IPS-18c (cell line): ENCODE measurements around the gene REV1.
"Not testable (repeated sequence)": the region's sequence is repeated elsewhere in the genome, so short reads cannot be mapped to it uniquely, and the experiment has no call there.

Source experiments
- H3K4me3 ChIP-seq: 2 replicates; pipeline ENCODE4 v1.7.0; 2013; ENCODE audit warnings: low read depth, mild to moderate bottlenecking, low read length, moderate library complexity; ENCODE audit not compliant: insufficient read depth
- H3K9me3 ChIP-seq: one replicate; pipeline ENCODE4 v1.6.1; 2013; ENCODE audit warnings: mild to moderate bottlenecking, low read length, moderate library complexity; ENCODE audit not compliant: control insufficient read depth, insufficient read depth

Gene REV1

DNA sequence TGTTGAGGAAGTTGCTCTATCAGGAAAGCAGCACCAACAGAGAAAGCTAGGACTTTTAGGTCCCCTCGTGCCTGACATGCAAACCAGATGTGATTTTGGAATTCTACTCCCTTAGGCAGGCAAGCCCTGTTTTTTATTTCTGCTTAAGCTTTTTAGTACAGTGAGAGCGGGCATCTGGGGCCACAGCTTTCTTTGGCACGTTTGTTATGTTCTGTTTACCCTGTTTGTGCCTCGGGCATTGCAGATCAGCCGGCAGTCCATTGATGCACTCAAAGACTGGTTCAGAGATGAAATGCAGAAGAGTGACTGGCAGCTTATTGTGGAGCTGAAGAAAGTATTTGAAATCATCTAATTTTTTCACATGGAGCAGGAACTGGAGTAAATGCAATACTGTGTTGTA lies 90.8 kb downstream of the REV1 start:
- H3K9me3 ChIP-seq, result no peaks in the 10 kb centered on the region

DNA sequence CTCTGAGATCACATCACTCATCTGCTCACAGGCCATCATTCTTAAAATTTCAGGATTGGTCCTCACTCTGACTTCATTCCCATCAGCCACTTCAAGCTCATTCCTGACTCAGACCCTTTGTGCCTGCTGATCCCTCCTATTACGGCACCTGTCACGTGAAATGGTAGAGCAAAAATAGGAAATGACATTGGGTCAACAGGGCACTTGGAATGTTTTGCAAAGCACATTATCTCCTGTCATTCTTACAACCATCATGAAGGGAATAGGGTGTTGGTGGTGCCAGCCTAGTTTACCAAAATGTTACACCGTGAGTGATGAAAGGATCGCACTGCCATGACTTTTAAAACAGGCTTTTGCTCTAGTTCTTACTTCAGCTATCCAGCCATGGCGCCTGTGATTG lies 91.5 kb downstream of the REV1 start:
- Histone ChIP-seq H3K9me3 (no peaks in the 10 kb centered on the region), H3K4me3 (no peak overlapping the region)

More for the DNA sequence above, 90.8 kb downstream of the REV1 start:
- no peak overlapping the region for H3K4me3 ChIP-seq

DNA sequence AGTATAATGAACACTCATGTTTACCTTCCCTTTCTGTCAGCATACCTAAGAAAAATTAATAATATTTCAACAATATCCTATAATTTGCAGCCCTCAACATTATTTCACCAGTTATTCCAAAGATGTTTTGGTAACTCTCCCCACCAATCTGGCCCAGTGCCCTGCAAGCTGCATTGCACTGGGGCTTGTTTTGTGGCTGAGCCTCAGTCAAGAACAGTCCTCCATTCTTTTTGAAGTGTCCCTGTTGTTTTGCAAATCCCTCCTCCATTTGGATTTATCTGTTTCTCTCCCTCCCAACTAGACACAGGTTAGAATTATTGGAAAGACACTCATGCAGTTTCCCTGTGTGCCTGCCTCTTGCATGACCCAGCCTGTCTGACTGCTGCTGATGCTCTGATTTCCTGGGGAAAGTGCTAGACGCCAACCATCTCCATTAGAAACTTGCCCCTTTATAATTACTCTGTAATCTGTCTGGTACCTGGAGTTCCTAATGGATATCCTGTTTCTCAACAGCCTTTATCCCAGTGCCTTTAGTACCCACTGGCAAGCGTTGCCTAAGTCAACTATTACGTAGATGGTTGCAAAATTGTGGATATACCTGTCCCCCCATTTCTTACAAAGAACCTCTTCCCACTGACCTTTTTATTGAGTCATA lies 92.4 kb downstream of the REV1 start:
- no peak overlapping the region for H3K4me3 ChIP-seq
- H3K9me3 ChIP-seq, result no peaks in the 10 kb centered on the region

DNA sequence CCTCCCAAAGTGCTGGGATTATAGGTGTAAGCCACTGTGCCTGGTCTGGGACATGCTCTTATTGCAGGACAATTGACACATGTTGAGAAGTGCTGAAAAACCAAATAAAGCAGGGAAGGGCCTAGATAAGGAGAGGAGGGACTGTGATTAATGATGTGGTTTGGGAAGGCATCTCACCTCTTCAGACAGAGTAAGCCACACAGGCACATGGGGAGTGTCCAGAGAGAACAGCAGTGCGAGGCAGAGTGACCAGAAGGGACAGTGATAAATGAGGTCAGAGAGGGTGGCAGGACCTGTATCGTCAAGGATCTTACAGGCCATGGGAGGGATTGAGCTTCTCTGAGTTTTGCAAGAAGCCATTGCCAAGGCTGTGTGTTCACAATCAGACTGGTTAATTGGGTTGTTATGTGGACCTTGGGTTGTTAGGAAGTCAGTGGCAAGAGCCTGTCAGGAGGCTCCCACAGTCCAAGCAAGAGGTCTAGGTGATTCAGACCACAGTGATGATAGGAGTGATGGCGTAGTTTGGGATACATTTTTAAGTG lies 94.2 kb downstream of the REV1 start:
- no peaks in the 10 kb centered on the region for H3K9me3 ChIP-seq
- no peak overlapping the region for H3K4me3 ChIP-seq

DNA sequence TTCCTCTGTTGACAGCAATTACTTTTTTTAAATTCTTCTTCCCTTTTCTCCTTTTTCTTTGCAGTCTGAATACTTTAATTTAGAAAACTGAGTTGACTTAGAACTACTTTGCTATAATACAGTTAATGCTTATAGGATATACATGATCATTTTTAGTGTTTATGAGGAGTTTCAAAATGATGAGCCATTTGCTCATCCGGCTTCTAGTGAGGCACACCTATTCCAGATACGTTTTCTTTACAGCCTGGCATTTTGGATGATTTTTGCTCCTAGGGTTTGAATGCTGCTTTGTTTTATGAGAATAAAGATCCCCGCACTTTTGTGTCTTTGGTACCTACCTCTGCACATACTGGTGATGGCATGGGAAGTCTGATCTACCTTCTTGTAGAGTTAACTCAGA lies 99.9 kb downstream of the REV1 start:
- Histone ChIP-seq H3K9me3 (no peaks in the 10 kb centered on the region), H3K4me3 (no peak overlapping the region)

DNA sequence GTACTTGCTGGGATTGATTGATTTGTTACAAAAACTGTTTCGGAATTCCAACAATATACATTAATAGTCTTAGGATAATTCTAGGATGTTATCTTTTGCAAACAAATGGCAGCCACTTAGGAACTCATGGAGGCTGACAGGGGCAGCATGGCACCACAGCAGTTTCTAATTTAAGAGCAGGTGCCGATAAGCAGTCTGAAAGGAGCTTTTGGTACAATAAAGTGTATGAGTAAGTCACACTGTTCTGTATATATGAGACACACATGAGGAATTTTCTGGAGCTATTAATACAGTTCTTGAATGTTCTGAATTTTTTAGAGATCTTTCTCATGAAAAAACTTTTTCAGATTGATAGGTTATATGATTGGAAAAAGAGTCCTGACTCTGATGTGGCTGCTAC lies 100.4 kb downstream of the REV1 start:
- H3K9me3 ChIP-seq, result no peaks in the 10 kb centered on the region
- H3K4me3 ChIP-seq, result no peak overlapping the region

DNA sequence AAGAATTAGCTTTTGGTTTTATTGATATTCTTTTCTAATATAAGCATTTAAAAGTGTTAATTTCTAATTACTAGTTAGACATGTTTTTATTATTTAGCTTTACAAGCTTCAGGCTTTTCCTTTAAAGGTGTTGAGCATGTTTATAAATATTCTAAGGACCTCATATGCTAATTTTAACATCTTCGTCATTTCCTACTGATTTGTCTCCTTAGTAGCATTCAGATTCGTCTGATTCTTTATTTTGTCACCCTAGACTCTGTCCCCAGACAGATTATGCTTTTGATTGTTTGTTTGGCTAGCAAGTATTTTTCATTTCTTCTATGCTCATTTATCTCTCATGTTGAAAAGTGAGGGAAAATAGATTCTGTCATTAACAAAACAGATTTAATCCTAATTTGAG lies 100.9 kb downstream of the REV1 start:
- no peaks in the 10 kb centered on the region for H3K9me3 ChIP-seq
- H3K4me3 ChIP-seq, result no peak overlapping the region

DNA sequence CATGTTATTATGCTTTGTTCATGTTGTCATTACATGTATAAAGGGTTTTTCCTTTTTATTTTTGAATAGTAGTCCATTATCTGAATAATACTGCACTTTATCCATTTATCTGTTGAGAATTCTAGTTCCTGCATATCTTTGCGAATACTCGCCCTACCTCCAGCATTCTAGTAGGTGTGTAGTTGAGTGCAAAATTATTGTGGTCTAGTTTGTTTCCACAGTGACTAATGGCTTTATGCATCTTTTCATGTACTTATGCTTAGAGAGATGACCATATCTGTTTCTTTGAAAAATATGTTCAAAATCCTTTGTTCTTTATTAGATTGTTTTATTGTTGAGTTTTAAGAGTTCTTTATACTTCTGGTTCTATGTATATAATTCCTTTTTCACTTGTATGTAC lies 103.8 kb downstream of the REV1 start:
- Histone ChIP-seq H3K9me3 (no peaks in the 10 kb centered on the region), H3K4me3 (no peak overlapping the region)

DNA sequence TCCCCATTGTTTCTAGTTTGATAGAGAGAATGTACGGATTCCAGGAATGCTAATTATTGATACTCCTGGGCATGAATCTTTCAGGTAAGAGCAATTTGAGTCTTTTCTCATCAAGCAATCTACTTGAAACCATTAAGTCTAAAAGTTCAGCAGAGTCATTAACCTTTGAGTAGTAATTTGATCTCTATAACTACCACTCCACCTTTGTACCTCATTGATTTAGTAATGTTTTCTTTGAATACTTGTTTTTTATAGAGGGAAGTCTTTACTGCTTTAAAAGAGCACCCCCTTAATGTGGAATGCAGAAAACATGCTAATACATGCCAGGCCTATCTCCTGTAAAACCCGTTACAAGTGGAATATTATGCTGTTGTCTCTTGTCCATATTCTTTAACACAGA lies 107.7 kb downstream of the REV1 start:
- Histone ChIP-seq H3K9me3 (no peaks in the 10 kb centered on the region), H3K4me3 (no peak overlapping the region)

DNA sequence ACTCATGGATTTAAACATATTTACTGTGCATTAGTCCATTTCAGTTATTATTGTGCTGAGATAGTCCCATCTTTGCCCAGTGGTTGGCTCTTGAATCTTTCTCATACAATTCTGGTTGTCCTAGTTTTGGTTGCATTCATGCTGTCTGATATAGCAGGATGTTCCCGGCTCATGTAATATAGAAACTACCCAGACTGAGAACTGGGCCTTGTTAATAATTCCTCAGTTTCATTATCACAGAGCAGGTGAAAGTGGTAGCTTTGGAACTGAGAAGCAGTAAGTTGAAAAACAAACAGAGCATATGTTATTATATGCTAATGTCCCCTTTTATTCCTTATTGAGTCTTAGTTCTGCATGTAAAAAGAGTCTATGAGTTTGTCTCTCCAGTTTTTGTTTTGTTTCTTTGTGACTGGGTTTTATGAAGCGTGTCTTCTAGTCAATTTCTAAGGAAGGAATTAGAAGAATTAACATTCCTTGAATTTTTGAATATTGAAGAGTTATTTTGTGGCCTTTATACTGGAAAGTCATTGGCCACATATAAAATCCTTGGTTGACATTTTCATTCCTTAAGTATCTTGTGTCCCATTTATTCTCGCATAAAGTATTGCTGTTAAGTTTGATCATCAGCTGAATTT lies 109.3 kb downstream of the REV1 start:
- Histone ChIP-seq H3K9me3 (no peaks in the 10 kb centered on the region), H3K4me3 (no peak overlapping the region)

DNA sequence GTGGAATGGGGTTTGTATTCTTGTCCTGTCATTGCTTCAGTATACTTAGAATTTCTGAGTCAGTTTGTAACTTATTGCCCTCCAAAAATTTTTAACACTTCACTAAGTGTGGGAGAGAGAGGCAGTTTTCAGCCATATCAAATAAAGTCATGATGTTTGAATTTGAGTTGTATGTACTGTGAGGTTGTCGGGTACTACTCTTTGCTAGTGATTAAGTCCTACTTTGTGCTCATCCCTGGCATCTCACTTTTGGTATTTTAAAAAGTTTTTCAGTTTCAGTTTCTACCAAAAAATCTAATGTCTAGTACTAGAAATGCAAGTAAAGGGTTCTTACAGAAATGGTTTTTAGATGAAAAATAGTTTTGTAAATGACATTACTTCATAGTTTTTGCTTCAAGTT lies 111.9 kb downstream of the REV1 start:
- no peaks in the 10 kb centered on the region for H3K9me3 ChIP-seq
- no peak overlapping the region for H3K4me3 ChIP-seq

DNA sequence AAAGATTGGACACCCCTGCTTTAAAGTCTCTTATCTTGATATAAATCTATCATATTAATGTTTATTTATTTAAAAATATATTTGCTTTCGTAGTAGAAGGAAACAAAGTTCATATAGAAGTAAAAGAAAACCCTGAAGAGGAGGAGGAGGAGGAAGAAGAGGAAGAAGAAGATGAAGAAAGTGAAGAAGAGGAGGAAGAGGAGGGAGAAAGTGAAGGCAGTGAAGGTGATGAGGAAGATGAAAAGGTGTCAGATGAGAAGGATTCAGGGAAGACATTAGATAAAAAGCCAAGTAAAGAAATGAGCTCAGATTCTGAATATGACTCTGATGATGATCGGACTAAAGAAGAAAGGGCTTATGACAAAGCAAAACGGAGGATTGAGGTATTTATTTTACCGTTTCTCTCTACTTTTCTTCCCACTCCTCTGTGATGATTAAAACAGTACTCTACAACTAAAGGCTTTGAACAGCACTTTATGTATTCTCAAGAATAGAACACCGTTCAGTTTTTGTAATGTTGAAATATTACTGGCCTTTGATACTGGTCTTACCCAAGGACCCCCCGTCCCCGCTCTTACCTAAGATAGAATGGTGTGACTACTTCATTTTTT lies 113.5 kb downstream of the REV1 start:
- no peak overlapping the region for H3K4me3 ChIP-seq
- H3K9me3 ChIP-seq, result no peaks in the 10 kb centered on the region

DNA sequence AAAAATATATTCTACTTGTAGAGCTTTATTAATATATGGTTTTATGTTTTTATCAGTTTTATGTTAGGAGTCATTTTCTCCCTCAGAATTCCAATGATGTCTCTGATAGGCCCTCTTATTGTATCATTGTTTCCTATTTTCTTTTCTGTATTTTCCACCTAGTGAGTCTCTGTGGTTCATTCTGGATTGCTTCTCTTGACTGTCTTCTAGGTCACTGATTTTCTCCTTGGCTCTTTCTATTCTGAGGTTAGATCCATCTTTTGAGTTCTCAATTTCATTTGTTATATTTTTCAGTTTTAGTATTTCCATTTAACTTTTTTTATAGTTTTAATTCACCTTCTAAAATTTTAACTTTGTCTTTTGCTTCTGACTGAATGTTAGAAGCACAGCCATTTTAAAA lies 115.1 kb downstream of the REV1 start:
- Histone ChIP-seq H3K4me3 (no peak overlapping the region), H3K9me3 (no peaks in the 10 kb centered on the region)

DNA sequence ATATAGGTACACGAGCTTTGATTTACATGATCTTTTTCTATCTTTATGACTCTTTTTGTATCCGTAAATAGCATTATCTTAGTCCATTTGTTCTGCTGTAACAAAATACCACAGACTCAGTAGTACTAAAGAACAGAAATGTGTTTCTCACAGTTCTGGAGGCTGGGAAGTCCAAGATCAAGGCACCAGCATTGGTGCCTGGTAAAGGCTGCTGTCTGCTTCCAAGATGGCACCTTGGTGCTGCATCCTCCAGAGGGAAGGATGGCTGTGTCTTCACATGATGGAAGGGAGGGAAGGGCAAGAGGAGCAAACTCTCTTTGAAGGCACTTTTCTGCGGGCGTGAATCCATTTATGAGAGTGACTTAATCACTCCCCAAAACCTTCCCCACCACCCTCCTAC lies 116.7 kb downstream of the REV1 start:
- no peak overlapping the region for H3K4me3 ChIP-seq
- no peaks in the 10 kb centered on the region for H3K9me3 ChIP-seq

DNA sequence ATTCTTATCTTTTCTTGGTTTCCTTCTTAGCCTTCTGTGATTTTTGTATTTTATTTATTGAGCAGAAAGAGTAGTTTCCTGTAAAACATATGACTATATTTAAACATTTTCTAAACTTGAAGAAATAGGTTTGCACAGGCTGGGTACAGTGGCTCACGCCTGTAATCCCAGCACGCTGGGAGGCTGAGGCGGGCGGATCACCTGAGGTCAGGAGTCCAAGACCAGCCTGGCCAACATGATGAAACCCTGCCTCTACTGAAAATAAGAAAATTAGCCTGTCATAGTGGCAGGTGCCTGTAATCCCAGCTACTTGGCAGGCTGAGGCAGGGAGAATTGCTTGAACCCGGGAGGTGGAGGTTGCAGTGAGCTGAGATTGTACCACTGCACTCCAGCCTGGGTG lies 121.0 kb downstream of the REV1 start:
- not testable (repeated sequence) for H3K4me3 ChIP-seq, H3K9me3 ChIP-seq

DNA sequence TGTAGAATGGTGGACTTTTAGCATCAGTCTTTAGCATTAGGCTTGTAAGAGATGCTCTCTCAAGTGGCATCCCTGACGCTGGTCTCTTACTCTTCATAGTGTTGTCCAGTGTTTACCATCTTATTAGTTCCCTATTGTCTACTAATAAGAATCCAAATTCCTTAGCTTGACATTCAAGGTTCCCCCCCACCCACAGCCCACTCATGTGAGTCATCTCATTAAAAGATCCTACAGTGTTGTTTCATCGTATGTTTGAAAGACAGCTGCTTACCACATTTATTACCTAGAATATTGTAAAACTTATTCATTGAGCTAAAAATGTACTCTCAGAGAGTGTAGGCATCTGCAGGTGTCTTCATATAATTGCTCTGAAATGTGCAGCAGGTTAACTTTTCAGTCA lies 124.2 kb downstream of the REV1 start:
- no peak overlapping the region for H3K4me3 ChIP-seq
- no peaks in the 10 kb centered on the region for H3K9me3 ChIP-seq

DNA sequence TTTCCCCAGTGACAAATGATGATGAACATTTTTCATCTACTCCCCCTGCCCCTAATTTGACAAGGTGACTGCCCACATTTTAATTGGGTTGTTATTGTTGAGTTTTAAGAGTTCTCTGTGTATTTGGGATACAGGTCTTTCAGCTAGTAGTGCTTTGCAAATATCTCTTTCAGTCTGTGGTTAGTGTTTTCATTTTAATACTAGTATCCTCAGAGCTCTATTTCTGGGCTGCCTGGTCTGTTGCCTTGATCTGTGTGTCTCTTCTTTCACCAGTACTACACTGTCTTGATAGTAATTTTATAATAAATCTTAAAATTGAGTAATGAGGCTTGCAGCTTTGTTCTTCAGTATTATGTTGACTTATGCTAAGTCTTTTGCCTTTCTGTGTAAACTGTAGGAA lies 133.0 kb downstream of the REV1 start:
- Histone ChIP-seq H3K9me3 (no peaks in the 10 kb centered on the region), H3K4me3 (no peak overlapping the region)

DNA sequence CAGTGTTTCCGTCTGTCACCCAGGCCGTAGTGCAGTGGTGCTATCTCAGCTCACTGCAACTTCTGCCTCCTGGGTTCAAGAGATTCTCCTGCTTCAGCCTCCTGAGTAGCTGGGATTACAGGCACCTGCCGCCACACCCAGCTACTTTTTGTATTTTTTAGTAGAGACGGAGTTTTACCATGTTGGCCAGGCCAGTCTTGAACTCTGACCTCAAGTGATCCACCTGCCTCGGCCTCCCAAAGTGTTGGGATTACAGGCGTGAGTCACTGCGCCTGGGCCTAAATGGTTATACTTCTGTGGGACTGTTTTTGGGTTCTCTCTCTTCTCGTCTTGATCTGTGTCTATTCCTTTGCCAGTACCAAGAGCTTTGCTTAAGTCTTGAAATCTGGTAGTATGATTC lies 135.0 kb downstream of the REV1 start:
- not testable (repeated sequence) for H3K4me3 ChIP-seq, H3K9me3 ChIP-seq
